Nephron progenitor cell (in vitro differentiated cells): ENCODE data around the gene RECQL5.
"Not testable (repeated sequence)": the region's sequence is repeated elsewhere in the genome, so short reads cannot be mapped to it uniquely, and the experiment has no call there.

Source experiments
- DNase-seq: peaks from one replicate; pipeline ENCODE4 v3.0.0; 2021
- H3K27ac Mint-ChIP-seq: 2 replicates; pipeline ENCODE4 v1.8.0; 2021; ENCODE audit warnings: mild to moderate bottlenecking, moderate library complexity, mixed read lengths
- H3K27me3 Mint-ChIP-seq: 2 replicates; pipeline ENCODE4 v1.8.0; 2021; ENCODE audit warnings: mild to moderate bottlenecking, low read depth, mixed read lengths; ENCODE audit not compliant: poor library complexity
- H3K36me3 Mint-ChIP-seq: 2 replicates; pipeline ENCODE4 v1.8.0; 2021; ENCODE audit warnings: low read depth, mixed read lengths
- H3K4me1 Mint-ChIP-seq: 2 replicates; pipeline ENCODE4 v1.8.0; 2021; ENCODE audit warnings: mixed read lengths
- H3K4me3 Mint-ChIP-seq: 2 replicates; pipeline ENCODE4 v1.8.0; 2021; ENCODE audit warnings: mild to moderate bottlenecking, moderate library complexity, mixed read lengths
- H3K9me3 Mint-ChIP-seq: 2 replicates; pipeline ENCODE4 v1.8.0; 2021; ENCODE audit warnings: mild to moderate bottlenecking, moderate library complexity, mixed read lengths
- TF ChIP-seq, protein P1 (sequence below): fragments of 200-600 bp; sonication (generic); IDR thresholded peaks from 2 replicates; pipeline ENCODE4 v1.5.0; 2021; ENCODE audit warnings: antibody characterized with exemption

The RECQL5 gene

DNA sequence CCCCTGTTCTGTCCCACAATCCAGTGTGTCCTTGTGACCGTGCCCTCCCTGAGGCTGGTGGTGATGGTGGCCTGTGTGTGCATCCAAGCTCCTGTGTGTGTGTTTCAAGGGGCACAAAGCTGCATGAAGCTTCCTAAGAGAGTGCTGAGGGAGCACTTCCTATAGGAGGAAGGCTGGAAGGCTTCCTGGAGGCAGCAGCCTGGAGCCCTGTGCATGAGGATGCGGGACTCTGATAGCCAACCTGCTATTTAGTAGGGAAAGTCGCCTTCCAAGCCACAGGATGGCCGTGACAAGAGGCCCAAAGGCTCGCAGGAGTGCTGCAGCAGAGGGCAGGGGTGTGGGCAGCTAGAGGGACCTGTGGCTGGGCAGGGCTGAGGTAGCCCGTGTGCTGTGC lies 71.0 kb downstream of the RECQL5 start:
- Mint-ChIP-seq H3K4me1 (peaks cover 5% of the 10 kb centered on the region), H3K9me3 (no peaks in the 10 kb centered on the region)
- TF ChIP-seq, protein P1, sequence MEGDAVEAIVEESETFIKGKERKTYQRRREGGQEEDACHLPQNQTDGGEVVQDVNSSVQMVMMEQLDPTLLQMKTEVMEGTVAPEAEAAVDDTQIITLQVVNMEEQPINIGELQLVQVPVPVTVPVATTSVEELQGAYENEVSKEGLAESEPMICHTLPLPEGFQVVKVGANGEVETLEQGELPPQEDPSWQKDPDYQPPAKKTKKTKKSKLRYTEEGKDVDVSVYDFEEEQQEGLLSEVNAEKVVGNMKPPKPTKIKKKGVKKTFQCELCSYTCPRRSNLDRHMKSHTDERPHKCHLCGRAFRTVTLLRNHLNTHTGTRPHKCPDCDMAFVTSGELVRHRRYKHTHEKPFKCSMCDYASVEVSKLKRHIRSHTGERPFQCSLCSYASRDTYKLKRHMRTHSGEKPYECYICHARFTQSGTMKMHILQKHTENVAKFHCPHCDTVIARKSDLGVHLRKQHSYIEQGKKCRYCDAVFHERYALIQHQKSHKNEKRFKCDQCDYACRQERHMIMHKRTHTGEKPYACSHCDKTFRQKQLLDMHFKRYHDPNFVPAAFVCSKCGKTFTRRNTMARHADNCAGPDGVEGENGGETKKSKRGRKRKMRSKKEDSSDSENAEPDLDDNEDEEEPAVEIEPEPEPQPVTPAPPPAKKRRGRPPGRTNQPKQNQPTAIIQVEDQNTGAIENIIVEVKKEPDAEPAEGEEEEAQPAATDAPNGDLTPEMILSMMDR, result no peak

DNA sequence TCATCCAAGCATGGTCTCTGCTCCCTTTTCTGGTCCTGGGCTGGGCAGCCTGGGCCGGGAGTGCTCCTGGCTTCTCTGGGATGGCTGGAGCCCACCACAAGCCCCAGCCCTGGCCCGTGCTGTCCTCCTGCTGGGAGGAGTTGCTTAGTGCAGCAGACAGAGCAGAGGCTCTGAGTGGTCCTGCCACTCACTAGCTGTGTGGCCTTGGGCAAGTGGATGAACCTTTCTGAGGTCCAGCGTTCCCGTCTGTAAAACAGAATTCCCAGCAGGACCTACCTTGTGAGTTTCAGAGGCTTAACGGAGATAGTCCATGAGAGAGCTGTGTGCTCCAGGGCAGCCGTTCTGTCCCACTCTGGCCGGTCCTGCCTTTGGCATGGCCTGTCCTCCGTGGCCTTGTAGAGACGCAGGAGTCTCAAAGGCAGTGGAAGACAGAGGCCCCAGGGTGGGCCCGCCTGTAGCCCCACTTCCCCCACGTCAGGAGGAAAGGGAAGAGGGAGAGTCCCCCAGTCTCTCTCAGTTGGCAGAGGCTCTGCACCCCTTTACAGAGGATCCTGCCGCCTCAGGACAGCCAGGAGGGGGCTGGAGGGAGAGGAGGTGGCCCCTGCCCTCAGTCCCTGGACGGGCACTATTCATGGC lies 71.6 kb downstream of the RECQL5 start:
- no peaks in the 10 kb centered on the region for H3K9me3 Mint-ChIP-seq
- peaks cover 9% of the 10 kb centered on the region for H3K27me3 Mint-ChIP-seq
- H3K4me3 Mint-ChIP-seq, result no peak overlapping the region
- TF ChIP-seq, protein P1, result no peak
- peaks cover 8% of the 10 kb centered on the region for H3K4me1 Mint-ChIP-seq
- DNase-seq, result no peak
- H3K36me3 Mint-ChIP-seq, result no peaks in the 10 kb centered on the region
- no peak overlapping the region for H3K27ac Mint-ChIP-seq

More for the DNA sequence above, 71.0 kb downstream of the RECQL5 start:
- Mint-ChIP-seq H3K27ac (no peak overlapping the region), H3K4me3 (no peak overlapping the region), H3K36me3 (no peaks in the 10 kb centered on the region), H3K27me3 (peaks cover 11% of the 10 kb centered on the region)
- DNase-seq, result no peak

DNA sequence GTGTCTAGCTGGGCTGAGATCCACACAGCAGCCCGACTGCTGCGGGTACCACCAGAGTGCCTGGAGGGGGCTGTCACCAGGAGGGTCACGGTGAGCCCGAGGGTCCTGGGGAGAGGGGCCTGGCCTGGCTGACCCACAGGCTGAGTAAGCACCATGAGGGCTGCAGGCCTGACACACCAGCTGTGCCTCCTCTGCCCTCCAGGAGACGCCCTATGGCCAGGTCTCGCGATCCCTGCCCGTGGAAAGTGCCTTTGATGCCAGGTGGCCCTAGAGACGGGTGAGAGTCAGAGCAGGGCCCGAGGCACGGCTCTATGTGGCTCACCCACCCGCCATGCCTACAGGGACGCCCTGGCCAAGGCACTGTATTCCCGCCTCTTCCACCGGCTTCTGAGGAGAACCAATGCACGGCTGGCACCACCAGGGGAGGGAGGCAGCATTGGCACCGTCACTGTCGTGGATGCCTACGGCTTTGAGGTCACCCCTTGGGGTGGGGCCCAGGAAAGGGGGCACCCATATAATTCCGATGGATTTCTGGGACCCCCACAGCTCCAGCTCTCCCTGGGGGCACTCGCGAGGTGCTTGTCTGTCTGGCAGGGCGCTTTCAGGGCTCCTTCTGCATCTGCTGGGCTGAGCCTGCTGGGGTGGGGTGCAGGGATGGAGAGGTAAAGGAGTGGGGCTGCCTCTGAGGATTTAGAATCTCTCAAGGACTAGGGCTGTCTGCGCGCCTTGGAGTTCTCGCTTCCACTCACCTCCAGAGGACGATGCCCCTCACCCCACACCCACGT lies 72.3 kb downstream of the RECQL5 start:
- peaks cover 9% of the 10 kb centered on the region for H3K27me3 Mint-ChIP-seq
- no peaks in the 10 kb centered on the region for H3K36me3 Mint-ChIP-seq
- H3K9me3 Mint-ChIP-seq, result no peaks in the 10 kb centered on the region
- no peak overlapping the region for H3K27ac Mint-ChIP-seq
- H3K4me1 Mint-ChIP-seq, result peaks cover 8% of the 10 kb centered on the region
- TF ChIP-seq, protein P1, result no peak
- no peak for DNase-seq
- no peak overlapping the region for H3K4me3 Mint-ChIP-seq

DNA sequence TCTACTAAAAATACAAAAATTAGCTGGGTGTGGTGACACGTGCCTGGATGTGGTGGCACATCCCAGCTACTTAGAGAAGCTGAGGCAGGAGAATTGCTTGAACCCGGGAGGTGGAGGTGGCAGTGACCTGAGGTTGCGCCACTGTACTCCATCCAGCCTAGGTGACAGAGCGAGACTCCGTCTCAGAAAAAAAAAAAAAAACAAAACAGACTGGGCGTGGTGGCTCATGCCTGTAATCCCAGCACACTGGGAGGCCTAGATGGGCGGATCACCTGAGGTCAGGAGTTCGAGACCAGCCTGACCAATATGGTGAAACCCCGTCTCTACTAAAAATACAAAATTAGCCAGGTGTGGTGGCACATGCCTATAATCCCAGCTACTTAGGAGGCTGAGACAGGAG lies 73.5 kb downstream of the RECQL5 start:
- H3K27ac Mint-ChIP-seq, H3K36me3 Mint-ChIP-seq, H3K4me1 Mint-ChIP-seq, DNase-seq, H3K4me3 Mint-ChIP-seq, H3K9me3 Mint-ChIP-seq: not testable (repeated sequence)
- H3K27me3 Mint-ChIP-seq, result peaks cover 13% of the 10 kb centered on the region

DNA sequence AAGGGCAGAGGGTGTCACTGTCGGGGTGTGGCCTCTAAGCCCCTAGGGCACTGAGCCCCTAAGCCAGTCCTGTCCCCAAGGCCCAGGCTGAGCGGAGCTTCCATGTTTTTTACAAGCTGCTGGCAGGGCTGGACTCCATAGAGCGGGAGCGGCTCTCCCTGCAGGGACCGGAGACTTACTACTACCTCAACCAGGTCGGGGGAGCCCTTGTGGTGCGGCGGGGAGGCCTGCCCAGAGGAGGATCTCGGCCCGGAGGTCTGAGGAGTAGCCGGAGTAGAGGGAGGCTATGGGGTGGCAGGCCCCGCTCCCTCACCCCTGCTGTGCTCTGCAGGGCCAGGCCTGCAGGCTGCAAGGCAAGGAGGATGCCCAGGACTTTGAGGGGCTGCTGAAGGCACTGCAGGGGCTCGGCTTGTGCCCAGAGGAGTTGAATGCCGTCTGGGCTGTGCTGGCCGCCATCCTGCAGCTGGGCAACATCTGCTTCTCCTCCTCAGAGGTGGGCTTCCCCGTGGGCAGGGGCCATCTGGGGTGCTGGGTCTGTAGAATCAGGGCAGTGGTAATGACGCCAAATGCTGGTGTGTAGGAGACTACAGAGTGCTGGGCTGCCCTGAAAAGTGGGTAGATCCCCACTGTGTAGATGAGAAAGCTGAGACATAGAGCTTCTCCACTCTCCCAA lies 74.5 kb downstream of the RECQL5 start:
- Mint-ChIP-seq H3K36me3 (no peaks in the 10 kb centered on the region), H3K27me3 (peaks cover 14% of the 10 kb centered on the region), H3K27ac (no peak overlapping the region), H3K4me3 (no peak overlapping the region), H3K9me3 (no peaks in the 10 kb centered on the region), H3K4me1 (peaks cover 8% of the 10 kb centered on the region)
- TF ChIP-seq, protein P1, result no peak
- DNase-seq, result no peak

DNA sequence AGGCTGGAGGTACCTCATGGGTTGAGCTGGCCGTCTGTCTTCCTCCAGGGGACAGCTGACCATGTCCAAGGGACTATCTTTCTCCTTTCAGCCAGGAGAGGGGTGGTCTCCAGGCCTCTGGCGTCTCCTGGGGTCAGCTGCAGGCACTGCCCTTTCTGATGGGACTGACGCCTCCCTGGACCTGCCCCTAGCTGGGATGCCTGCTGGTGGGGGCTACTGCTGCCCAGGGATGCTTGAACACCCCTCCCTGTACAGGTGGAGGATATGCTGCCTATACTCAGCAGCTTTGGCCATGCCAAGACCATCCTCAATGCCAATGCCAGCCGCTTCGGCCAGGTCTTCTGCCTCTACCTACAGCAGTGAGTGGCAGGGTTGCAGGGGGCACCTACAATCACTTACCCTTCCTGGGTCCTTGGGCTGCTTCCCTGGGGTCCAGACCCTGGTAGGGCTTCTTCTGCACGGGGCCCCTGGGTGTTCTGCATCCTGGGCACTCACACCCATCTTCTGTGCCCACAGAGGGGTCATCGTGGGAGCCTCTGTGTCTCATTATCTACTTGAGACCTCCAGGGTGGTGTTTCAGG lies 75.1 kb downstream of the RECQL5 start:
- Mint-ChIP-seq H3K9me3 (no peaks in the 10 kb centered on the region), H3K27ac (no peak overlapping the region), H3K4me1 (peaks cover 12% of the 10 kb centered on the region), H3K36me3 (no peaks in the 10 kb centered on the region), H3K27me3 (peaks cover 16% of the 10 kb centered on the region), H3K4me3 (no peak overlapping the region)
- TF ChIP-seq, protein P1, result no peak
- DNase-seq, result no peak
